IPS-18a (cell line): ENCODE measurements around the gene MAST1.

ENCODE experiments used
- H3K27ac ChIP-seq: one replicate; pipeline ENCODE4 v1.5.1; 2013; ENCODE audit warnings: low read length
- H3K27me3 ChIP-seq: one replicate; pipeline ENCODE4 v1.6.1; 2013; ENCODE audit warnings: mild to moderate bottlenecking, low read length; ENCODE audit not compliant: control insufficient read depth, insufficient read depth
- H3K36me3 ChIP-seq: one replicate; pipeline ENCODE4 v1.6.1; 2013; ENCODE audit warnings: low read depth, low read length; ENCODE audit not compliant: control insufficient read depth
- H3K4me1 ChIP-seq: one replicate; pipeline ENCODE4 v1.6.1; 2013; ENCODE audit warnings: low read depth, low read length; ENCODE audit not compliant: control insufficient read depth
- H3K4me3 ChIP-seq: one replicate; pipeline ENCODE4 v1.5.1; 2013; ENCODE audit warnings: low read length
- H3K9ac ChIP-seq: one replicate; pipeline ENCODE4 v1.6.1; 2013; ENCODE audit warnings: mild to moderate bottlenecking, low read length, moderate library complexity
- H3K9me3 ChIP-seq: one replicate; pipeline ENCODE4 v1.6.1; 2013; ENCODE audit warnings: low read depth, low read length; ENCODE audit not compliant: control insufficient read depth

Gene MAST1

GRCh38 chr19:12847159-12848139 lies 9.1 kb downstream of the MAST1 start:
- peak overlapping the region; percentile 33 for H3K4me3 ChIP-seq
- H3K9ac ChIP-seq = no peak overlapping the region

GRCh38 chr19:12856653-12857052 lies 18.3 kb downstream of the MAST1 start:
- Histone ChIP-seq H3K27me3 (no peaks in the 10 kb centered on the region), H3K9ac (no peak overlapping the region), H3K27ac (no peak overlapping the region), H3K9me3 (no peaks in the 10 kb centered on the region), H3K4me1 (no peaks in the 10 kb centered on the region), H3K36me3 (no peaks in the 10 kb centered on the region), H3K4me3 (no peak overlapping the region)

More at GRCh38 chr19:12847159-12848139, 9.1 kb downstream of the MAST1 start:
- no peaks in the 10 kb centered on the region for H3K4me1 ChIP-seq
- H3K9me3 ChIP-seq = no peaks in the 10 kb centered on the region
- H3K36me3 ChIP-seq = no peaks in the 10 kb centered on the region
- H3K27me3 ChIP-seq = peaks cover 11% of the 10 kb centered on the region
- H3K27ac ChIP-seq = no peak overlapping the region

GRCh38 chr19:12858041-12858928 lies 20.0 kb downstream of the MAST1 start:
- Histone ChIP-seq H3K36me3 (no peaks in the 10 kb centered on the region), H3K9me3 (no peaks in the 10 kb centered on the region), H3K9ac (no peak overlapping the region), H3K27ac (no peak overlapping the region), H3K27me3 (no peaks in the 10 kb centered on the region), H3K4me3 (no peak overlapping the region), H3K4me1 (no peaks in the 10 kb centered on the region)

GRCh38 chr19:12859546-12859945 lies 21.2 kb downstream of the MAST1 start:
- no peaks in the 10 kb centered on the region for H3K36me3 ChIP-seq
- no peak overlapping the region for H3K27ac ChIP-seq
- no peak overlapping the region for H3K9ac ChIP-seq
- H3K9me3 ChIP-seq = no peaks in the 10 kb centered on the region
- no peaks in the 10 kb centered on the region for H3K4me1 ChIP-seq
- H3K27me3 ChIP-seq = no peaks in the 10 kb centered on the region
- no peak overlapping the region for H3K4me3 ChIP-seq

- Histone ChIP-seq H3K9me3 (no peaks in the 10 kb centered on the region), H3K9ac (no peak overlapping the region), H3K4me3 (no peak overlapping the region), H3K27ac (no peak overlapping the region), H3K27me3 (no peaks in the 10 kb centered on the region), H3K36me3 (peaks cover 2% of the 10 kb centered on the region), H3K4me1 (no peaks in the 10 kb centered on the region)
These were observed 25.8 kb downstream of the MAST1 start for GRCh38 chr19:12864143-12864542.

GRCh38 chr19:12864721-12865715 lies 26.7 kb downstream of the MAST1 start:
- H3K9ac ChIP-seq = no peak overlapping the region
- H3K27me3 ChIP-seq = no peaks in the 10 kb centered on the region
- peaks cover 3% of the 10 kb centered on the region for H3K36me3 ChIP-seq
- H3K27ac ChIP-seq = no peak overlapping the region
- no peaks in the 10 kb centered on the region for H3K9me3 ChIP-seq
- no peaks in the 10 kb centered on the region for H3K4me1 ChIP-seq
- H3K4me3 ChIP-seq = no peak overlapping the region

DNA sequence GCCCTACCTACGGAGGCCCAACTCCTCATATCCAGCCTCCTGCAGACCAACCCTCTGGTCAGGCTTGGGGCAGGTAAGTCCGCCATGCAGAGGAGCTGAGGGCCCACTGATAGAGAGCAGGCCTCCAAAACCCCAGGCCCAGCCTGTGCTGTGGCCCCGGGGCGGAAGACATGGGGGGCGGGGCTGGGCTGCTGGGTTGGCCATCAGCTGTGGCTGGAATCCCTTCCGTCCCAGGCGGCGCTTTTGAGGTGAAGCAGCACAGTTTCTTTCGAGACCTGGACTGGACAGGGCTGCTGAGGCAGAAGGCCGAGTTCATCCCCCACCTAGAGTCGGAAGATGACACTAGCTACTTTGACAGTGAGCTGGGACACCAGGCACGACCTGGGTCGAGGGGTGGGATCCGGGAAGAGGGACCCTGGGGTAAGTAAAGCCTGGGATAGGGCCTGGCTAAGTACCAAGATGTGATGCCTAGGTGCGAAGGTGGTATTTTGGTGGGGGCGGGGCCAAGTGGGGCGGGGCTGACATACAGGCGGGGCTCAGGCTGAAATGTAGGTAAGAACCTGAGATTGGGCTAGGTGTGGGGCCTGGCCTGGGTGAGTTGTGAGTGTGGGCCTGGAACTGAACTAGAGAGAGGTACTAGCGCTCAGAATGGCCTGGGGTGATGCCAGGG lies 27.6 kb downstream of the MAST1 start:
- H3K27ac ChIP-seq = no peak overlapping the region
- H3K36me3 ChIP-seq = peaks cover 3% of the 10 kb centered on the region
- H3K4me1 ChIP-seq = no peaks in the 10 kb centered on the region
- H3K4me3 ChIP-seq = no peak overlapping the region
- no peaks in the 10 kb centered on the region for H3K9me3 ChIP-seq
- no peak overlapping the region for H3K9ac ChIP-seq
- no peaks in the 10 kb centered on the region for H3K27me3 ChIP-seq

DNA sequence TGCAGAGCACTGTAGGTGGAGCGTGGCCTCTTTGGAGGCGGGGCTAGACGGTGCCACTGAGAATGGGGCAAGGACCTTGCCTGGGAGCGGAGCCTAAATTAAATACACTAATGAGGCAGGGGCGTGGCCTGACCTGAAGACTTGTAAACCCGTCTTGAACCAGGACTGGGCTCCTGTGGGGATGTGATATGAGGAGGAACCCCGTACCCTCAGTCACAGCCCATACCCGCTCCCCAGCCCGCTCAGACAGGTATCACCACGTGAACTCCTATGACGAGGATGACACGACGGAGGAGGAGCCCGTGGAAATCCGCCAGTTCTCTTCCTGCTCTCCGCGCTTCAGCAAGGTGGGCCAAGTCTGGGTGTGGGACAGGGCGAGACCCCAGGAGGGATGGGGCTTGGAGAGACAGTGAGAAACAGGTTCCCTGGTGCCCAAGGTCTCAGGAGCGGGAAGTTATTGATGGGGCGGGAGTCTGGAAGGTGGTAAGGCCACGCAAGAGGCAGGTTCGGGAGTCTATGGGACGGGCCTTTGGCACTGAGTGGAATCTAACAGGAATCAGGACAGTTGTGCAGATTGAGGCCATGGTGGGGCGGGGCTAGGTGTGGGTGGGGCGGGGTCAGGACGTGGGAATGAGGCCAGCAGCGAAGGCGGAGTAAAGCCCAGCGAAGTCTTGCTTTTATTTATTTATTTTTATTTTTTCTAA lies 28.3 kb downstream of the MAST1 start:
- Histone ChIP-seq H3K9me3 (no peaks in the 10 kb centered on the region), H3K27me3 (no peaks in the 10 kb centered on the region), H3K27ac (no peak overlapping the region), H3K4me3 (no peak overlapping the region), H3K36me3 (peaks cover 3% of the 10 kb centered on the region), H3K9ac (no peak overlapping the region), H3K4me1 (no peaks in the 10 kb centered on the region)

DNA sequence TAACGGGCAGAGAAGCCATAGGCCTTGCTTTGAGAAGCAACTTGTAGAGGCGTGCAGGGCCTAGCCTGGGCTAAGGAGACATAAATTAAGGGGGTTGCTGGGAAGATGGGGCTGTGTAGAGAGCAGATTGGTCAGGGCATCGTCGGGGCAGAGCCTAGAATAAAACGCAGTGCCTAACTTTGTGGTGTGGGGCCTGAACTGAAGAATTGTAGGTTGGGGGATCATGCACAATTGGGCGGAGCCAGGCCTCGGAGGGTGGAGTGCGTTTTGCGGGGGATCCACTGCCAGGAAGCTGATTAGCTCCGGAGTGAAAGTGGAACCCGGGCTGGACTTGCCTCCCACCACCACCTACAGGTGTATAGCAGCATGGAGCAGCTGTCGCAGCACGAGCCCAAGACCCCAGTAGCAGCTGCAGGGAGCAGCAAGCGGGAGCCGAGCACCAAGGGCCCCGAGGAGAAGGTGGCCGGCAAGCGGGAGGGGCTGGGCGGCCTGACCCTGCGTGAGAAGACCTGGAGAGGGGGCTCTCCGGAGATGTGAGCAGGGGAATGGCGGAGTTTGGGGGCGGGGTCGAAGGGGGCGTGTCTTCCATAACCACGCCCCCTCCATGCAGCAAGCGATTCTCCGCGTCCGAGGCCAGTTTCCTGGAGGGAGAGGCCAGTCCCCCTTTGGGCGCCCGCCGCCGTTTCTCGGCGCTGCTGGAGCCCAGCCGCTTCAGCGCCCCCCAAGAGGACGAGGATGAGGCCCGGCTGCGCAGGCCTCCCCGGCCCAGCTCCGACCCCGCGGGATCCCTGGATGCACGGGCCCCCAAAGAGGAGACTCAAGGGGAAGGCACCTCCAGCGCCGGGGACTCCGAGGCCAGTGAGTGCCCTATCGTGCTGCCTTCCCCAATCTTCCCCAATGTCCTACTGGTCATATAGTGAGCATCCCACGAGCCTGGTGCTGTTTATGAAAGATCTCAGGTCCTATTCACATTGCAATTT lies 29.1 kb downstream of the MAST1 start:
- no peak overlapping the region for H3K27ac ChIP-seq
- peaks cover 3% of the 10 kb centered on the region for H3K36me3 ChIP-seq
- H3K4me3 ChIP-seq = peak overlapping the region; percentile 74
- H3K4me1 ChIP-seq = no peaks in the 10 kb centered on the region
- H3K9me3 ChIP-seq = no peaks in the 10 kb centered on the region
- no peaks in the 10 kb centered on the region for H3K27me3 ChIP-seq
- peak overlapping the region; percentile 19 for H3K9ac ChIP-seq
